HepG2 (cell line): ENCODE data around the gene MIF4GD. TPM values are rescaled to one million over a fixed set of nuclear protein-coding genes. Genes with fewer than 3 reads are reported as not detected.

Experiments used
- ATAC-seq: fragments of 200-7000 bp; cut with Tn5 transposase; 3 replicates; pipeline ENCODE4 v1.9.1; 2020; ENCODE audit warnings: mild to moderate bottlenecking, moderate library complexity
- BruUV-seq: library from RNA; stranded (reverse); fragments of 400-500 nt; replicated peaks from 2 replicates; lab custom pipeline; 2021; lab: Mats Ljungman, UMichigan
- CTCF ChIA-PET: fragments of 300-600 bp; formaldehyde crosslinking; extraction: SDS; loops from one replicate; lab custom pipeline; 2021; ENCODE audit warnings: low total read pairs, inconsistent platforms, low intra/inter-chr PET ratio; lab: Yijun Ruan, JAX
- POLR2A ChIA-PET: fragments of 350-600 bp; sonication (Branson Sonifier 250); formaldehyde crosslinking; loops from one replicate; lab custom pipeline; 2020; ENCODE audit warnings: antibody characterized with exemption, inconsistent platforms; lab: Yijun Ruan, JAX
- DNase-seq: peaks from one replicate; pipeline ENCODE4 v3.0.0-alpha.2; 2015; ENCODE audit warnings: low spot score
- FAIRE-seq: peaks from 3 replicates; lab custom pipeline; 2011; peaks lifted over from hg19 to GRCh38; lab: Jason Lieb, UNC
- H2AFZ ChIP-seq: one replicate; pipeline ENCODE4 v1.6.1; 2011; ENCODE audit warnings: low read length, inconsistent platforms
- H3K27ac ChIP-seq: fragments of 300-600 bp; 3 replicates; pipeline ENCODE4 v1.8.0; 2011; ENCODE audit warnings: mixed run types, mild to moderate bottlenecking, mixed read lengths, low read length, inconsistent platforms; ENCODE audit not compliant: insufficient read depth; ENCODE audit errors: extremely low read length
- H3K27me3 ChIP-seq, 2 experiments: fragments of 200-600 bp in 1 of 2; 2 replicates in 1 of 2; 3 replicates in 1 of 2; pipeline versions ENCODE4 v1.6.0 to v1.8.0; 2011; ENCODE audit warnings: low read length in 2 of 2, mild to moderate bottlenecking in 2 of 2, moderate library complexity in 2 of 2, inconsistent platforms in 1 of 2; ENCODE audit not compliant: insufficient read depth in 2 of 2, control insufficient read depth in 1 of 2
- H3K36me3 ChIP-seq, 2 experiments: fragments of 200-600 bp in 1 of 2; replicated peaks in 1 of 2; 2 replicates in 1 of 2; 3 replicates in 1 of 2; pipeline versions ENCODE4 v1.5.1 to v1.8.0; 2011; ENCODE audit warnings: low read length in 2 of 2, inconsistent platforms in 1 of 2; ENCODE audit not compliant: insufficient read depth in 2 of 2, control insufficient read depth in 1 of 2
- H3K4me1 ChIP-seq: 2 replicates; pipeline ENCODE4 v1.5.1; 2012; ENCODE audit warnings: low read length, inconsistent platforms; ENCODE audit not compliant: insufficient read depth
- H3K4me2 ChIP-seq: 2 replicates; pipeline ENCODE4 v1.6.0; 2011; ENCODE audit warnings: low read depth, low read length, inconsistent platforms
- H3K4me3 ChIP-seq, 3 experiments: fragments of 200-600 bp in 1 of 3; sonication (generic), shearing (Covaris generic) in 1 of 3; replicated peaks in 1 of 3; 2 replicates each; pipeline ENCODE4 v1.5.1; 2011 to 2016; ENCODE audit warnings: low read length in 3 of 3, inconsistent platforms in 2 of 3, low read depth in 2 of 3, mild to moderate bottlenecking in 2 of 3, control low read depth in 1 of 3, mixed read lengths in 1 of 3; ENCODE audit not compliant: insufficient read depth in 1 of 3
- H3K79me2 ChIP-seq: one replicate; pipeline ENCODE4 v1.6.1; 2011; ENCODE audit warnings: low read length, inconsistent platforms; ENCODE audit not compliant: insufficient read depth
- H3K9ac ChIP-seq: 2 replicates; pipeline ENCODE4 v1.6.0; 2011; ENCODE audit warnings: mild to moderate bottlenecking, low read depth, low read length, inconsistent platforms; ENCODE audit not compliant: insufficient read depth
- H3K9me3 ChIP-seq: 2 replicates; pipeline ENCODE4 v1.5.1; 2012; ENCODE audit warnings: mild to moderate bottlenecking, low read length
- H4K20me1 ChIP-seq: 2 replicates; pipeline ENCODE4 v1.6.0; 2011; ENCODE audit warnings: inconsistent platforms, mild to moderate bottlenecking, low read length, moderate library complexity; ENCODE audit not compliant: insufficient read depth
- AGO2 ChIP-seq: fragments of 200-400 bp; formaldehyde crosslinking; optimal IDR thresholded peaks from 2 replicates; pipeline ENCODE3; 2017; ENCODE audit warnings: mild to moderate bottlenecking, low read depth, low read length, moderate library complexity
- FOXP1 ChIP-seq, 2 experiments: fragments of 450-650 bp in 1 of 2; IDR thresholded peaks; 2 replicates each; pipeline ENCODE4 v1.6.1; 2017 to 2018; ENCODE audit warnings: antibody characterized with exemption in 1 of 2
- HIVEP1 ChIP-seq: sonication (generic); formaldehyde crosslinking; IDR thresholded peaks from 2 replicates; pipeline ENCODE4 v1.4.0; 2020; ENCODE audit warnings: mild to moderate bottlenecking, missing genetic modification reagents
- NFE2L2 ChIP-seq: fragments of 150-350 bp; IDR thresholded peaks from 2 replicates; pipeline ENCODE4 v1.6.1; 2014; ENCODE audit warnings: low read length
- NPAS2 ChIP-seq: sonication (generic); formaldehyde crosslinking; IDR thresholded peaks from 2 replicates; pipeline ENCODE4 v1.8.0; 2022; ENCODE audit warnings: mild to moderate bottlenecking, missing genetic modification reagents, borderline replicate concordance
- RBM22 ChIP-seq: fragments of 200-400 bp; formaldehyde crosslinking; optimal IDR thresholded peaks from 2 replicates; pipeline ENCODE3; 2017; ENCODE audit warnings: mild to moderate bottlenecking, low read length, moderate library complexity
- TFDP2 ChIP-seq: sonication (generic); formaldehyde crosslinking; IDR thresholded peaks from 2 replicates; pipeline ENCODE4 v1.4.0; 2020; ENCODE audit warnings: missing genetic modification reagents
- YY1 ChIP-seq: IDR thresholded peaks from 2 replicates; pipeline ENCODE4 v1.6.1; 2011; ENCODE audit warnings: low read length, low read depth, moderate library complexity, mild to moderate bottlenecking; ENCODE audit not compliant: insufficient read depth, insufficient replicate concordance
- ZBTB20 ChIP-seq: sonication (generic); formaldehyde crosslinking; IDR thresholded peaks from 2 replicates; pipeline ENCODE4 v1.8.1; 2023; ENCODE audit warnings: missing genetic modification reagents, low read depth, mild to moderate bottlenecking, borderline replicate concordance
- ZBTB3 ChIP-seq: sonication (generic); formaldehyde crosslinking; IDR thresholded peaks from 2 replicates; pipeline ENCODE4 v1.4.0; 2020; ENCODE audit warnings: low read depth, mild to moderate bottlenecking, moderate library complexity, missing genetic modification reagents, borderline replicate concordance
- ZFP1 ChIP-seq: IDR thresholded peaks from 2 replicates; pipeline ENCODE4 v1.6.1; 2016
- ZNF275 ChIP-seq: sonication (generic); formaldehyde crosslinking; IDR thresholded peaks from 2 replicates; pipeline ENCODE4 v1.8.0; 2022; ENCODE audit warnings: missing genetic modification reagents, mild to moderate bottlenecking, inconsistent platforms, borderline replicate concordance
- ZNF280B ChIP-seq: sonication (generic); formaldehyde crosslinking; IDR thresholded peaks from 2 replicates; pipeline ENCODE4 v1.5.0; 2020; ENCODE audit warnings: missing genetic modification reagents, mild to moderate bottlenecking, borderline replicate concordance
- ZNF687 ChIP-seq: sonication (generic); formaldehyde crosslinking; IDR thresholded peaks from 2 replicates; pipeline ENCODE4 v1.5.1; 2020; ENCODE audit warnings: mild to moderate bottlenecking, missing genetic modification reagents, moderate library complexity
- ZNF775 ChIP-seq: sonication (generic); formaldehyde crosslinking; IDR thresholded peaks from 2 replicates; pipeline ENCODE4 v1.4.0; 2020; ENCODE audit warnings: missing genetic modification reagents, mild to moderate bottlenecking, moderate library complexity, borderline replicate concordance
- WGBS: methylation state at CpG from one replicate; pipeline ENCODE4 v1.1.6; 2017; ENCODE audit warnings: low lambda C conversion rate; 5-methylcytosine and 5-hydroxymethylcytosine counted together
- in situ Hi-C: cut with HindIII; loops from 2 replicates; pipeline ENCODE4 v1.10.0; 2017; ENCODE audit warnings: low pct_unique_long_range_greater_than_20kb; ENCODE audit not compliant: extremely low pct_ligation_motif_present
- intact Hi-C: fragments of 100-400 bp; cut with micrococcal nuclease; formaldehyde crosslinking; loops from one replicate; pipeline ENCODE4 v1.10.0; 2022; ENCODE audit not compliant: unreplicated experiment
- polyA plus RNA-seq, 8 experiments: library from polyadenylated mRNA; depleted of rRNA in 3 of 8; stranded (reverse) in 7 of 8; unstranded in 1 of 8; fragments of >200 nt; fragmentation: Illumina TruSeq in 4 of 8; extraction: Trizol in 4 of 8; gene quantifications; 2 replicates each; pipeline versions ENCODE4 v1.2.1 to v1.2.3, GENCODE V29; 2011 to 2016; ENCODE audit warnings: low read depth in 4 of 8, missing spikeins in 1 of 8, mixed read lengths in 1 of 8; ENCODE audit not compliant: insufficient read depth in 1 of 8
- total RNA-seq, 5 experiments: library from RNA; depleted of rRNA; stranded (reverse); fragments of >200 nt; fragmentation: Illumina TruSeq; extraction: Trizol; gene quantifications; 2 replicates each; pipeline ENCODE4 v1.2.3, GENCODE V29; 2016; ENCODE audit warnings: low read depth in 1 of 5

MIF4GD gene
- total and polyA plus RNA-seq, 2 of the 13 experiments (the other 11 are each of a cell fraction or from before 2014, with no cell fraction given) = 14.0 to 28.0 TPM

DNA sequence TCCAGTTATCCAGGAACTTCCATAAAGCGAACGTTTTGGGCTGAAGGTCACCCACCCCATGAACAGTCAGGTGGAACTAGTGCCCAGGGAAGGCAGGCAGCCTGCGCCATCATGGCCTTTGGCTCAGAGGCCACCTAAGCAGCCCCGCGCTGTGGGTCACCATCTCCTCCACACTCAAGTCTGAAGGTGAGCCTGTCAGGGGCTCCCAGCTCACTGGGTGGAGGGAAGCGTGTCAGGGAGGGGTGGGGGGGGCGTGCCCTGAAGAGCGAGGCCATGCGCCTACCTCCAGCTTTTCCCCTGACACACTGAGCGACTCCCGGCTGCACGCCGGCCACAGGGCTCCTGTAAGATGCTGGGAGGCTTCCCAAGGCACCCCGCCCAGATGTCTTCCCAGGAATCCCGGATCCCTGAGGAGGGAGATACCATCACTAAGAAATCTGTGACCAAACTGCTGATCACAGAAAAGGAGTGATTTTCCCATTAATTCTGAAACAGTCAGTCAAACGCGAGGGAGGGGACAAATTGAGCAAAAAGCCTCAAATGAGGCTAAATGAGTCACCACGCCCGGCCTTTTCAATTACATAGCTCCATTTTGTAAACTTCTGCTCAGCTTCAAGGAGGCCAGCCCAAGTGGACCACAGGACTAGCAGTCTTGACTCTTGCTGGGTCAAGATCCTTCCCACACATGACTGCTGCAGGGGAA lies 44.7 kb upstream of the MIF4GD start:
- H3K9me3 ChIP-seq = no peaks in the 10 kb centered on the region
- ChIA-PET CTCF (no interaction called here), POLR2A (interaction anchor here (0.6 to 2.8 kb wide), 8 partner anchors 7 to 90 kb away, joined by 3 to 14 read pairs (median 6); partner anchors contain the start of genes GRB2 and SLC25A19)
- no peak overlapping the region for H3K4me3 ChIP-seq
- DNase-seq (no peak), ATAC-seq (no peak), FAIRE-seq (no peak)
- no TSS peak for BruUV-seq
- H3K4me2 ChIP-seq = no peak overlapping the region
- H3K9ac ChIP-seq = no peak overlapping the region
- H3K27ac ChIP-seq = no peak overlapping the region
- H3K27me3 ChIP-seq = no peaks in the 10 kb centered on the region
- H2AFZ ChIP-seq = no peak overlapping the region
- in situ Hi-C loops (loop anchor here (5.0 kb wide), 1 partner anchor 97 kb away; no protein-coding TSS in a partner anchor), intact Hi-C loops (loop anchor here (1.0 kb wide), 1 partner anchor 36 kb away; no protein-coding TSS in a partner anchor)
- no peaks in the 10 kb centered on the region for H4K20me1 ChIP-seq
- H3K4me1 ChIP-seq = peaks cover 33% of the 10 kb centered on the region
- H3K36me3 ChIP-seq = peaks cover 11 to 28% of the 10 kb centered on the region in 2 experiments
- 92% methylated on average over 14 of the region's 19 CpGs for WGBS
- H3K79me2 ChIP-seq = no peaks in the 10 kb centered on the region
- TF ChIP-seq ZNF280B (CRISPR knock-in tag) = no peak
- TF ChIP-seq YY1 = no peak
- TF ChIP-seq FOXP1 (IDR thresholded peaks at IDR 0.05) = no peak
- no peak for TF ChIP-seq FOXP1 (CRISPR knock-in tag; IDR thresholded peaks at IDR 0.05)
- peak; percentile 60 for TF ChIP-seq AGO2
- TF ChIP-seq NFE2L2 = no peak
- no peak for TF ChIP-seq NPAS2 (CRISPR knock-in tag)
- no peak for TF ChIP-seq ZBTB20 (CRISPR knock-in tag)
- TF ChIP-seq ZNF275 (CRISPR knock-in tag) = no peak
- TF ChIP-seq ZNF775 = no peak
- TF ChIP-seq RBM22 = peak; percentile 13
- no peak for TF ChIP-seq HIVEP1
- no peak for TF ChIP-seq ZFP1 (CRISPR knock-in tag)
- no peak for TF ChIP-seq TFDP2
- TF ChIP-seq ZNF687 (CRISPR knock-in tag) = peak; percentile 23
- no peak for TF ChIP-seq ZBTB3 (CRISPR knock-in tag)
